ENCODE results near the gene TMEM266. TPM values are rescaled to one million over a fixed set of nuclear protein-coding genes. Genes with fewer than 3 reads are reported as not detected.

TMEM266 gene
- polyA plus RNA-seq, 3 donors, result not detected

GRCh38 chr15:76118767-76119166, 59.0 kb downstream of the TMEM266 start:
- no peak for TF ChIP-seq CTCF (IDR thresholded peaks at IDR 0.05)
- no peak for DNase-seq
- Histone ChIP-seq H4K20me1 (ENCODE audit: insufficient read depth, low read length) (no peaks in the 10 kb centered on the region), H3K27ac (ENCODE audit: low read depth in 1 of 2, low read length in 2 of 2) (no peak overlapping the region), H3K4me3 (replicated peaks in 1 of 3; ENCODE audit: low read depth in 2 of 3, low read length in 3 of 3) (no peak overlapping the region), H3K36me3 (replicated peaks in 1 of 2; ENCODE audit: control insufficient read depth in 1 of 2, insufficient read depth in 2 of 2, low read length in 2 of 2) (no peaks in the 10 kb centered on the region), H3K4me1 (ENCODE audit: control insufficient read depth in 1 of 2, insufficient read depth in 2 of 2, low read length in 2 of 2) (peaks cover 0 to 6% of the 10 kb centered on the region in 2 donors), H3K27me3 (ENCODE audit: control insufficient read depth in 2 of 2, insufficient read depth in 2 of 2, low read length in 2 of 2) (no peaks in the 10 kb centered on the region), H2AFZ (ENCODE audit: insufficient read depth, low read depth, low read length, poor library complexity, severe bottlenecking) (no peak overlapping the region), H3K9me3 (replicated peaks in 1 of 2; ENCODE audit: control insufficient read depth in 1 of 2, insufficient read depth in 1 of 2, low read length in 2 of 2) (no peaks in the 10 kb centered on the region), H3K4me2 (replicated peaks; ENCODE audit: extremely low read depth, low read length, poor library complexity, severe bottlenecking) (no peak overlapping the region), H3K79me2 (ENCODE audit: insufficient read depth, low read length) (no peaks in the 10 kb centered on the region), H3K9ac (ENCODE audit: insufficient read depth, low read length, poor library complexity, severe bottlenecking) (no peak overlapping the region)
- H3K4me1 Mint-ChIP-seq, result peaks cover 18% of the 10 kb centered on the region
- WGBS (ENCODE audit: insufficient coverage), result 80% methylated on average over 1 of the region's 6 CpGs
- intact Hi-C loops (cut with micrococcal nuclease), result no loop called here
- H3K9me3 Mint-ChIP-seq, result no peaks in the 10 kb centered on the region
- H3K27me3 Mint-ChIP-seq (ENCODE audit: low read depth in 3 of 3), result peaks cover 2 to 4% (median 4%) of the 10 kb centered on the region in 3 donors
- no peaks in the 10 kb centered on the region for H3K36me3 Mint-ChIP-seq
- no peak overlapping the region for H3K4me3 Mint-ChIP-seq
- H3K27ac Mint-ChIP-seq, result no peak overlapping the region

GRCh38 chr15:76123031-76123430, 63.2 kb downstream of the TMEM266 start:
- no peak overlapping the region for H3K27ac ChIP-seq (ENCODE audit: low read depth in 1 of 2, low read length in 2 of 2)
- H3K36me3 Mint-ChIP-seq, result no peaks in the 10 kb centered on the region
- H4K20me1 ChIP-seq (ENCODE audit: insufficient read depth, low read length), result no peaks in the 10 kb centered on the region
- H3K9ac ChIP-seq (ENCODE audit: insufficient read depth, low read length, poor library complexity, severe bottlenecking), result no peak overlapping the region
- H2AFZ ChIP-seq (ENCODE audit: insufficient read depth, low read depth, low read length, poor library complexity, severe bottlenecking), result no peak overlapping the region
- TF ChIP-seq CTCF (IDR thresholded peaks at IDR 0.05), result no peak
- no peak for DNase-seq
- peaks cover 3 to 5% (median 4%) of the 10 kb centered on the region in 3 donors for H3K27me3 Mint-ChIP-seq (ENCODE audit: low read depth in 3 of 3)
- peaks cover 6% of the 10 kb centered on the region for H3K4me1 Mint-ChIP-seq
- no peaks in the 10 kb centered on the region for H3K4me1 ChIP-seq (ENCODE audit: control insufficient read depth in 1 of 2, insufficient read depth in 2 of 2, low read length in 2 of 2)
- H3K9me3 ChIP-seq (replicated peaks in 1 of 2; ENCODE audit: control insufficient read depth in 1 of 2, insufficient read depth in 1 of 2, low read length in 2 of 2), result no peaks in the 10 kb centered on the region
- H3K79me2 ChIP-seq (ENCODE audit: insufficient read depth, low read length), result no peaks in the 10 kb centered on the region
- no peak overlapping the region for H3K27ac Mint-ChIP-seq
- H3K9me3 Mint-ChIP-seq, result peaks cover 0 to 6% (median 0%) of the 10 kb centered on the region in 7 donors
- H3K36me3 ChIP-seq (replicated peaks in 1 of 2; ENCODE audit: control insufficient read depth in 1 of 2, insufficient read depth in 2 of 2, low read length in 2 of 2), result no peaks in the 10 kb centered on the region
- intact Hi-C loops (cut with micrococcal nuclease), result no loop called here
- H3K4me3 ChIP-seq (replicated peaks in 1 of 3; ENCODE audit: low read depth in 2 of 3, low read length in 3 of 3), result no peak overlapping the region
- no peak overlapping the region for H3K4me3 Mint-ChIP-seq
- H3K27me3 ChIP-seq (ENCODE audit: control insufficient read depth in 2 of 2, insufficient read depth in 2 of 2, low read length in 2 of 2), result no peaks in the 10 kb centered on the region
- no peak overlapping the region for H3K4me2 ChIP-seq (replicated peaks; ENCODE audit: extremely low read depth, low read length, poor library complexity, severe bottlenecking)

All from CD14-positive monocyte (primary cell).